Measurements from ENCODE around the gene ATR.
"Not testable (repeated sequence)": the region's sequence is repeated elsewhere in the genome, so short reads cannot be mapped to it uniquely, and the experiment has no call there.

The ATR gene

DNA sequence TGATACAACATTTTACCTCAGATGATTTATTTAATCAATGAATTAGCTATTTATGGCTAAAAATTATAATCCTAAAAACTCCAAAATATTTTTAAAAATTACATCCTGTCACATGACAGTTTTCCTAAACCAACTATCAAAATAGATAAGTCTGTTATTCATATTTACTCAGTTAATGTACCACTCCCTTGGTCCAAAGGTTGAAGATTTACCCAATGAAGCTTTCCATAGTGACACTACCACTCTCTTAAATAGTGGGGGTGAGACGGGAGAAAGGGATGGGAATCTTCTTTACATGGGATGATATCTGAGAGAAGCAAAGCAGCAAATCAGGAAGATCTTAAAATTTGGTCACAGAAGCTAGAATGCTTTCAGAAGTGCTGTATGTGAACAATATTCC is 161.2 kb downstream of the ATR start:
- TF ChIP-seq, protein P1, sequence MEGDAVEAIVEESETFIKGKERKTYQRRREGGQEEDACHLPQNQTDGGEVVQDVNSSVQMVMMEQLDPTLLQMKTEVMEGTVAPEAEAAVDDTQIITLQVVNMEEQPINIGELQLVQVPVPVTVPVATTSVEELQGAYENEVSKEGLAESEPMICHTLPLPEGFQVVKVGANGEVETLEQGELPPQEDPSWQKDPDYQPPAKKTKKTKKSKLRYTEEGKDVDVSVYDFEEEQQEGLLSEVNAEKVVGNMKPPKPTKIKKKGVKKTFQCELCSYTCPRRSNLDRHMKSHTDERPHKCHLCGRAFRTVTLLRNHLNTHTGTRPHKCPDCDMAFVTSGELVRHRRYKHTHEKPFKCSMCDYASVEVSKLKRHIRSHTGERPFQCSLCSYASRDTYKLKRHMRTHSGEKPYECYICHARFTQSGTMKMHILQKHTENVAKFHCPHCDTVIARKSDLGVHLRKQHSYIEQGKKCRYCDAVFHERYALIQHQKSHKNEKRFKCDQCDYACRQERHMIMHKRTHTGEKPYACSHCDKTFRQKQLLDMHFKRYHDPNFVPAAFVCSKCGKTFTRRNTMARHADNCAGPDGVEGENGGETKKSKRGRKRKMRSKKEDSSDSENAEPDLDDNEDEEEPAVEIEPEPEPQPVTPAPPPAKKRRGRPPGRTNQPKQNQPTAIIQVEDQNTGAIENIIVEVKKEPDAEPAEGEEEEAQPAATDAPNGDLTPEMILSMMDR (IDR thresholded peaks at IDR 0.05; ENCODE audit: insufficient read depth, low read depth, low read length, missing control alignments) = no peak

DNA sequence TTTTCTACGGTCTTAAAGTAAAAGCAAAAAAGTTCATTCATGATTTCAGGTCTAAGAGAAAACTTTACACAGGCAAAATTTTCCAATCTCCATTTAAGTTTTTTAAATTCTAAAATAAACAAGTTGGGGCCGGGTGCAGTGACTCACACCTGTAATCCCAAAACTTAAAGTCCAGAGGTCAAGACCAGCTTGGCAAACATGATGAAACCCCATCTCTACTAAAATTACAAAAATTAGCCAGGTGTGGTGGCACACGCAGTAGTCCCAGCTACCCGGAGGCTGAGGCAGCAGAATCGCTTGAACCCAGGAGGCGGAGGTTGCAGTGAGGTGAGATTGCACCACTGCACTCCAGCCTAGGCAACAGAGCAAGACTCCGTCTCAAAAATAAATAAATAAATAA is 178.0 kb downstream of the ATR start:
- DNase-seq (ENCODE audit: low read depth); H3K4me3 ChIP-seq (ENCODE audit: low read length): not testable (repeated sequence)

More for the DNA sequence above, 161.2 kb downstream of the ATR start:
- no peak overlapping the region for H3K4me3 ChIP-seq (ENCODE audit: low read length)
- DNase-seq (ENCODE audit: low read depth) = no peak
